Bone marrow (tissue), 2 donors: Measurements from ENCODE around the gene TBC1D5.
A peak's percentile ranks its signal among the peaks of the same experiment; 100 is the strongest.
"Not testable (repeated sequence)": the region's sequence is repeated elsewhere in the genome, so short reads cannot be mapped to it uniquely, and the experiment has no call there.

Experiments
- DNase-seq, 2 donors: peaks; one replicate each; lab custom pipeline; 2025; lab: John Stamatoyannopoulos, UW

TBC1D5 gene, protein sequence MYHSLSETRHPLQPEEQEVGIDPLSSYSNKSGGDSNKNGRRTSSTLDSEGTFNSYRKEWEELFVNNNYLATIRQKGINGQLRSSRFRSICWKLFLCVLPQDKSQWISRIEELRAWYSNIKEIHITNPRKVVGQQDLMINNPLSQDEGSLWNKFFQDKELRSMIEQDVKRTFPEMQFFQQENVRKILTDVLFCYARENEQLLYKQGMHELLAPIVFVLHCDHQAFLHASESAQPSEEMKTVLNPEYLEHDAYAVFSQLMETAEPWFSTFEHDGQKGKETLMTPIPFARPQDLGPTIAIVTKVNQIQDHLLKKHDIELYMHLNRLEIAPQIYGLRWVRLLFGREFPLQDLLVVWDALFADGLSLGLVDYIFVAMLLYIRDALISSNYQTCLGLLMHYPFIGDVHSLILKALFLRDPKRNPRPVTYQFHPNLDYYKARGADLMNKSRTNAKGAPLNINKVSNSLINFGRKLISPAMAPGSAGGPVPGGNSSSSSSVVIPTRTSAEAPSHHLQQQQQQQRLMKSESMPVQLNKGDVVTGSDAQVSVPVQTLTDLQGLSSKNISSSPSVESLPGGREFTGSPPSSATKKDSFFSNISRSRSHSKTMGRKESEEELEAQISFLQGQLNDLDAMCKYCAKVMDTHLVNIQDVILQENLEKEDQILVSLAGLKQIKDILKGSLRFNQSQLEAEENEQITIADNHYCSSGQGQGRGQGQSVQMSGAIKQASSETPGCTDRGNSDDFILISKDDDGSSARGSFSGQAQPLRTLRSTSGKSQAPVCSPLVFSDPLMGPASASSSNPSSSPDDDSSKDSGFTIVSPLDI

DNA sequence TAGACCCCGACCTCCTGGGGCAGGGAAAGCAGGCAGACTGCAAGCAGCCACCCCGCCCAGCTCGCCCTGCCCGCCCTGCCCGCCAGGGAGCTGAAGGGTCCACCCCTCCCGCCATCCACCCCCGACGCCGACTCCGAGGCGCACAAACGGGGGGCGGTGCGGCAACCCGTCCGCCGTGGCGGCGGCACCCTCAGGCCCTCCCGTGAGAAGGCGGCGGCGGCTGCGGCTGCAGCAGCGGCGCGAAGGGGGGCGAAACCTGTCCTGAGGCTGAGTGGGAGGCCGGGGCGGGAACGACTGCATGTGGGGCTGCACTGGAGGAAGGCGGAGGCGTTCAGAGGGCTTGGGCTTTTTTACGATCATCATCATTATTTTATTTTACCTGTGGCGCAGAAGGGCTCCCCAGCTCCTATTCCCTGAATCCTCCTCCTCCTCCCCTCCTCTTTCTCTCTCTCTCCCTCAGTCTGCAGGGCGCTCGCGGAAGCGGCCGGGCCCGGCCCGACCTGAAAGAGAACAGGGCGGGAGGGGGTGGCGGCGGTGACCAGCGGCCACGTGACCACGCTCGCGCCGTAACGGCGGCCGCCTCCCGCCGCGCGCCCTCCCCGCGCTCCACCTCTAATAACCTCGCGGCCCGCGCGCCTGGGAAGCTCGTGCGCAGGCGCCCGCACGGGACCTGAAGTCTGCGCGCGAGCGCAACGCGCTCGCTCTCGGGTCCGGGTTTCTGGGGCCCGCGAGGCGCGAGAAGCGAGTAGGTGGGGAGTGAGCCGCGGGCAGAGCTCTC, at the start of gene TBC1D5:
TSS of gene TBC1D5 (minus strand) at position 530 of the 778 bp plus-strand sequence. CDS start 234,061 bp downstream, outside the sequence.
- DNase-seq: peak; percentile 87 to 94

DNA sequence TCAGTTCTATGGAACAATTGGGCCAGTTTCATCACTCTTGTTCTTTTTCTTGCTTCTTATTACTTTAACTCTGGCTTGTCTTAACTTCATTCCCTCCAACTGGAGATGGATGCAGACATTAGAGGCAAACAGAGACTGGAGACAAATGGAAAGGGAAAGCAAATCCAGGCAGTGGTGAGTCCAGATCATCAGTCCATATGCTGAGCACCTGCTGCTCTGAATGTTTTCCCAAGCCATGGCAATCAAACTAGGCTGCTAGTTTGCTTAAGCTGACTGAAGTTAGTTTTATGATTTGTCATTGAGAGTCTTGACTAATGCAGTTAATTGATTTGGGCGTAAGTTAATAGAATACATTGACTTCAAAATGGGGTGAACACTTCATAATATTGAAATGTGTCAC, 41.0 kb upstream of the TBC1D5 start:
- DNase-seq: no peak

DNA sequence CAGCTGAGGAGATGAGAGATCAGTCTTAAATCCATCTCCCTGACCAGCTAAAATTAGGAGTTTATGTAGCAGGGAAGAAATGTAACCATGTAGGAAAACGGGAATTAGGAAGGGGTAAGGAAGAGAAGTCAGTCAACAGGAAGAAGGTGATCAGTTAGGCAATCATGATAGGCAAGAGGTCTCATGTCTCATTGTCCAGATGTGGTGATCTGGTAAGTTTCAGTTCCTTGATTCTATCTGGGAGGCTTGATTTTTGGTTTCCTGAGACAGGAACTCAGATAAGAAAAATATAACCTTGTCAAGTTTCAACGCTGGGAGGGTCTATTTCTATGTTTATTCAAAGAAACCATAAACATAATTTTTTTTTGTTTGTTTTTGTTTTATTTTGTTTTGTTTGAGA, 40.3 kb upstream of the TBC1D5 start:
- DNase-seq: no peak

DNA sequence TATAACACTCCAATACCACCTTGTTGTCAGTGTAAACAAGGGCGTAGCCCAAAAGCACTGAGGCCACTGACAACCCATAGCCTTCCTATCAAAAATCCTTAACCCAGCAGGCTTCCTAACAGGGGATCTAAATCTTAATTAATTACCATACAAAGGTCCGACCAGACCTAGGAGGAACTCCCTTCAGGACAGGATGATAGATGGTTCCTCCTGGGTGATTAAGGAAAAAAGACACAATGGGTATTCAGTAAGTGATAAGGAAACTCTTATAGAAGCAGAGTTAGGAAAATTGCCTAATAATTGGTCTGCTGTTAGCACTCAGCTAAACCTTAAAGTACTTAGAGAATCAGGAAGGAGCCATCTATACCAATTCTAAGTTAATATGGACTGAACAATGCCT, 37.9 kb upstream of the TBC1D5 start:
- not testable (repeated sequence) for DNase-seq

DNA sequence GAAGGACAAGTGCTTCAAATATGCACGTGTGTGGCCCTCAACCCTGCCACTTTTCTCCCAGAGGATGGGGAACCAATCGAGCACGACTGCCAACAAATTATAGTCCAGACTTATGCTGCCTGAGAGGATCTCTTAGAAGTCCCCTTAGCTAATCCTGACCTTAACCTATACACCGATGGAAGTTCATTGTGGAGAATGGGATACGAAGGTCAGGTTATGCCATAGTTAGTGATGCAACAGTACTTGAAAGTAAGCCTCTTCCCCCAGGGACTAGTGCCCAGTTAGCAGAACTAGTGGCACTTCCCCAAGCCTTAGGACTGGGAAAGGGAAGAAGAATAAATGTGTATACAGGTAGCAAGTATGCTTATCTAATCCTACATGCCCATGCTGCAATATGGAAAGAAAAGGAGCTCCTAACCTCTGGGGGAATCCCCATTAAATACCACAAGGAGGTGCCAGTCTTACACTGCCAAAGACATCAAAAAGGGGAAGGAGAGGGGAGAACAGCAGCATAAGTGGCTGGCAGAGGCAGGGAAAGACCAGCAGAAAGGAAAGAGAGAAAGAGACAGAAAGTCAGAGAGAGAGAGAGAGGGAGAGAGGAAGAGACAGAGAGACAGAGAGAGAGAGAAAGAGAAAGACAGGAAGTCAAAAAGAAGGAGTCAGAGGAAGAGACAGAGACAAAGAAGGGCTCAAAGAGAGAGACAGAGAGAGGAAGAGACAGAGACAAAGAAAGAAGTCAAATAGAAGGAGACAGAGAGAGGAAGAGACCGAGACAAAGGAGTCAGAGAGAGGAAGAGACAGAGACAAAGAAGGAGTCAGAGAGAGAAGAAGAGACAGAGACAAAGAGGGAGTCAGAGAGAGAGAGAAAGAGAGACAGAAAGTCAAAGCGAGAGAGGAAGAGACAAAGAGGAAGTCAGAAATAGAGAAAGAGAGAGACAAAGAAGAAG, 37.1 kb upstream of the TBC1D5 start:
- DNase-seq: peak in 1 of 2 donors; percentile 78

DNA sequence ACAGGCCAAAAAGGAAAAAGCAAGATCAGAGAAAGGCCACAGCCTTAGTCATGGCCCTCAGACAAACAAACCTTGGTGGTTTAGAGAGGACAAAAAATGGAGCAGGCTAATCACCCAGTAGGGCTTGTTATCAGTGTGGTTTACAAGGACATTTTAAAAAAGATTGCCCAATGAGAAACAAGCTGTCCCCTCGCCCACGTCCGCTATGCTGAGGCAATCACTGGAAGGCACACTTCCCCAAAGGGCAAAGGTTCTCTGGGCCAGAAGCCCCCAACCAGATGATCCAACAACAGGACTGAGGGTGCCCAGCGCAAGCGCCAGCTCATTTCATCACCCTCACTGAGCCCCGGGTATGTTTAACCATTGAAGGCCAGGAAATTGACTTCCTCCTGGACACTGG, 34.9 kb upstream of the TBC1D5 start:
- not testable (repeated sequence) for DNase-seq

DNA sequence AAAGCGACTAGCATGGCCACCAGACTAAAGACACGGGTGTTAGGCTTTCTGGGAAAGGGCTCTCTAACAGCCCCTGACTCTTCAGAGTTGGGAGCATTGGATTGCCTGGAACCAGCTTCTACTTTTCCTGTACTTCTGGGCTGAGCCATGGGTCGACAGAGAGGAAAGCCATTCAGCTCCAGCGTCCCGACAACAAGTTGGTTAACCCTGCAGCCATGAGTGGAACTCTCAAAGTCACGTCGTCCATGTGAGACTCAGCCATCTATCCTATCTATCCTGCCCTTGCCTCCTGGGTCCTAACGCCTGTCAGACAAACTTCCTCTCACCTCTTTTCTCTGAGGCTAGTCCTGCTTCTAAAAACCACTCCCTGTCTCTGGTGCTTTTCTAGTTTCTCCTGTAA, 32.6 kb upstream of the TBC1D5 start:
- no peak for DNase-seq

DNA sequence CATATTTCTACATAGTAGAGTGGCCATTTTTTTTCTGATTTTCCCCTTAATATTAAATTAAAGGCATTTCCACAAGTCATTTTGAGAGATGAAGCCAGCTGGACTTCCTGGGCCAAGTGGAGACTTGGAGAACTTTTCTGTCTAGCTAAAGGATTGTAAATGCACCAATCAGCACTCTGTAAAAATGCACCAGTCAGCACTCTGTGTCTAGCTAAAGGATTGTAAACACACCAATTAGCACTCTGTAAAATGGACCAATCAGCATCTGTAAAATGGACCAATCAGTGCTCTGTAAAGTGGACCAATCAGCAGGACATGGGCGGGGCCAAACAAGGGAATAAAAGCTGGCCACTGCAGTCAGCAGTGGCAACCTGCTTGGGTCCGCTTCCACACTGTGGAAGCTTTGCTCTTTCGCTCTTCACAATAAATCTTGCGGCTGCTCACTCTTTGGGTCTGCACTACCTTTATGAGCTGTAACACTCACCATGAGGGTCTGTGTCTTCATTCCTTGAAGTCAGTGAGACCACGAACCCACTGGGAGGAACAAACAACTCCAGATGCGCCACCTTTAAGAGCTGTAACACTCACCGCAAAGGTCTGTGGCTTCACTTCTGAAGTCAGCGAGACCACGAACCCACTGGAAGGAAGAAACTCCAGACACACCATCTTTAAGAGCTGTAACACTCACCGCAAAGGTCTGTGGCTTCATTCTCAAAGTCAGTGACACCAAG, 31.9 kb upstream of the TBC1D5 start:
- DNase-seq: not testable (repeated sequence)

DNA sequence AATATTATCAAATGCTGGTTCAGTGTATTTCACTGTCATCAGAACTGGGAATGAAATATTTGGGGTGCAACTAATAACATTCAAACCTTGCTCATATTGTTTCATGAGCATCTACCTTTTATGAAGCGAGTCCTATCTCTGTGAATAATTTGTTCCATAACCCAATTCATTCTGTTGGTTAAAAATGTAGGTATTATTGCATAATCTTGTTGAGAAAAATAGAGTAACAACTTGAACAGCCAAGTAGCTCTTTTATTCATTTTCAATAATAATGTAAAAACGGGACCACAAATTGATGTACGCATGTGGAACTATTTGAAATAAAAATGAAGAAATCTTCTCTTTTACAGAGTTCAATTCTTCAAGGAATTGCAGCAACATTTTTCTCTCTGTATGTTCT, 30.1 kb upstream of the TBC1D5 start:
- DNase-seq: no peak

DNA sequence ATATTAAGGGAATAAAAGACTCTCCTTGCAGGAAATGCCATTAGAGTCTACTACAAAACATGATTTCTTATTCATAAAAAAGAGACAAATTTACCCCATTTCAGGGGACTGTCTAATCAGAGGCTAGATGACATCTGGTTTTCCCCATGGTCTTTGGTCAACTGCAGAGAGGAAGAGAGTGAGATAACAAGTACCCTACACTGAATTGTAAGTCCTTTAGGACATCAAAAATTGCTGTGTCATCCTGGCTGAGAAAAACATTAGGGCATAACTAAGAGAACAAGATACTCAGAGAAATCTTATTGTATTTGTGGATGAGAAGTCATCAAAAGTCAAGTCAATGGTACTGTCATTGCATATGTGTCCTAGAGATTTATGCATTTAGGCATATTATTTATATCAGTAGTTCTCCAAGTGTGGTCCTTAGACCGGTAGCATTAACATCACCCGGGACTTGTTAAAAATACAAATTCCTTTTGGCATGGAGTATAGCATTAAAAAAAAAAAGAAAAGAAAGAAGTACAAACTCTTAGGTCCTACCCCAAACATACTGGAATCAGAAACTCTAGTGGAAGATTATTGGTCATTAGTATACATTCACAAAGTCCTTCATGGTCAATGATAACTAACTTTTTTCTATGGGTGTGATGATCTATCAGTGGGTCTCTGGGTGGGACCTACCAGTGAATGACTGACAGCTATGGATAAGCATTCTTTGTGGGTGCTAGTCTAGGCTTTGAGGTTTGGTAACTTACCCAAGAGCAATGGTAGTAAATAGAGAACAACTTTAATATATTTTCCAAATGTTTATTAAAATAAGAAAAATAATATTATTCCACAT, 29.0 kb upstream of the TBC1D5 start:
- peak in 1 of 2 donors; percentile 15 for DNase-seq

DNA sequence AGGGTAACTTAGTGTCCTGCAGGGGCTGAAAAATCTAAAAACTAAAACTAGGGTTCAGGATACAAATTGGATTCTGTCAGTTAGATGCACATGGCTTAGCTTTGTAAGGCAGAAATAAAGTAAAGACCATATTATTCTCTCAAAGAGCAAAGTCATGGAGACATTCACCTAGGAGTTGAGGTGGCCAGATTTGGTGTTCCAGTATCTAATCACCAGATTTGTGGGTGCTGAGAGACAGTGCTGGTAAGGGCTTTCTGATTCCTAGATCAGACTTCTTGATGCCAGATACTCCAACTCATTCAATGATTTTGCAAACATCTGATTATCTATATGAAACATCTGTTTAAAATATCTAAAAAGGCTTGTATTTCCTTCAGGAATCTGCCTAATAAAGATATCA, 28.3 kb upstream of the TBC1D5 start:
- no peak for DNase-seq

DNA sequence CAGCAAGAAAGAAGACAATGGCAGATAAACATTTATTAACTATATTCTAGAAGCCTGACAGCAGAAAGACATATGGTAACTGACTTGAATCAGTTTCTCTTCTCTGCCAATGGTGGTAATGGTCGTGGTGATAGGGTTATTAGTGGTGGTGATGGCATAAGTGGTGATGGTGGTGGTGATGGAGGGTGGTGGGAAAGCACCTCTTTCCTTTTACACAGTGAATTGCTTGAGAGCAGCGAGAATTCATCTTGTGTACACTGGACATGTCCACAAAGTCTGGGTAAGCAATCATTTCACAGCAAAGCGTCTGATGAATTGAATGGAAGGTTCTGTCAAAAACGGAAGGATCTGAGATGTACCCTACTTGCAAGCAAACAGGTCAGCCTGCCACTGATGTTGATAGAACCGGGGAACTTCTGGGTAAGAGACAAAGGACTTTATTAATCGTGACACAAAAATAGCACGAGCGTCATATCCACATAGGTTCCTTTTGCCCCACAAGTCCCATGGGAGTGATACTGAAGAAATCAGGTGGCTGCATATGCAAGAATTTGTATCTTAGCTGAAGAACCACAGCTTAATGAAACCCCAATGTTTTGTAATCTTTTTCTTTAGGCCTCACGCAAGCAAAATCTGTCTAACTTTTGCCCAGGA, 23.5 kb upstream of the TBC1D5 start:
- DNase-seq: no peak

DNA sequence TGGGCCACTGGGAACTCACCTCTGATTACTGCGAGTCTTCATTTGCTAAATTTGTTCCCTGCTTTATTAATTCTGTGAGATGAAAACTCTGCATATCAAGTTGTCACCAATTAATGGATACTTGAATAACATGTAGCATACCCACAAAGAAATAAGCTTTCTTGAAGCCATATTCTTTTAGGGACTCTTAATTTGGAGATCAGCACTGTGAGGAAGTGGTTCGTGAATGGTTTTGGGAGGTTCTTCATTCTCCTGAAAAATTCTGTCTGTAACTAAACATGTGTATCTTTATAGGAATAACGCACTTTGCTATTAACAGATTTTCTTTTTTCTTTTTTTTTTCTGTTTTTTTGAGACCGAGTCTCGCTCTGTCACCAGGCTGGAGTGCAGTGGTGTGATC, 19.1 kb upstream of the TBC1D5 start:
- no peak for DNase-seq

DNA sequence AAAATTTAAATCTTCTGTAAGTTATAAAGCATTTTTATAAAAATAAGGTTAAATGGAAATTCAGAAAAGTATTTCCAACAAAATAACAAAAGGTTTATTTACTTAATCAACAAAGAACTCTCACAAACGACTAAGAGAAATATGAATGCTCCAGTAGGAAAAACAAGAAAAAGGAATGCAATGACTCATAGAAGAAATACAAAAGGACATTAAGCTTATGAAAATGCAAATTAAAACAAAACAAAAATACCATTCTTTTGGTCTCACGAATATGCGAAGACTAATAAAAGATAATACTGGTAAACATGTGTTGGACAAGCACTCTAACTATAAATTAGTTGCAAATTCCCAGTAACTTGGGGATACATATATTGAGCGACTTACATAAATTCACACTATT, 17.5 kb upstream of the TBC1D5 start:
- no peak for DNase-seq

DNA sequence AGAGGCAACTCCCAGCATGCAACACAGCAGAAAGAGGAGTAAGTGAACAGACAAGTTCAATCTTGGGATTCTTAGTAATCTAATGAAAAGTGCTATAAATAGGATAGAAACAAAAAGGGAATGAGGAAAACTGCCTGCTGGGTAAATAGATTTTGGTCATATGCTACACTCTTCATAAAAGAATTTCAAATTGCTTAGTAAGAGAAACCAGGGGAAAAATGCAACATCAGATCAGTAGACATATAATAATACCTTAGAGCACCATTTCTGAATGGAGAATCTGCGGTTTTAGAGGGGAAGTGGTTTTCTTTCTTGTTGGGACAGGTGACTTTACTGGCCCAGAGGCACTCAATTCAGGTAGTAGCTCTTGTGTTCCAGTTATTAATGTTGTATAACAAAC, 13.4 kb upstream of the TBC1D5 start:
- no peak for DNase-seq

DNA sequence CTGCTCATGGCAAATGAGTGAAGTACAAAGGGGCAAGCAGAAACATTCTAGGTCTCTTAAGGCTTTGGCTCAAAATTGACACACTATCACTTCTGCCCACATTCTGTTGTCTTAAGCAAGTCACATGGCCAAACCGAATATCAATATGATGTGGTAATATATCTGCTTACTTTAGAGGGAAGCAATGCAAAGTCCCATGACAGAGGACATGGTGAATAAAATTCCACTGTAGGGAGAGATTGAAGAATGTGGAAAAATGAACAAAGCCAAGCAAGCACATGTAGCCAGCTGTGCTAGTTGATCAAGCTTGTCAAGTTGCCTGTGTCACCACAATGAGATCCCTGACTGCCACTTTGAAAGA, 11.2 kb upstream of the TBC1D5 start:
- DNase-seq: no peak

DNA sequence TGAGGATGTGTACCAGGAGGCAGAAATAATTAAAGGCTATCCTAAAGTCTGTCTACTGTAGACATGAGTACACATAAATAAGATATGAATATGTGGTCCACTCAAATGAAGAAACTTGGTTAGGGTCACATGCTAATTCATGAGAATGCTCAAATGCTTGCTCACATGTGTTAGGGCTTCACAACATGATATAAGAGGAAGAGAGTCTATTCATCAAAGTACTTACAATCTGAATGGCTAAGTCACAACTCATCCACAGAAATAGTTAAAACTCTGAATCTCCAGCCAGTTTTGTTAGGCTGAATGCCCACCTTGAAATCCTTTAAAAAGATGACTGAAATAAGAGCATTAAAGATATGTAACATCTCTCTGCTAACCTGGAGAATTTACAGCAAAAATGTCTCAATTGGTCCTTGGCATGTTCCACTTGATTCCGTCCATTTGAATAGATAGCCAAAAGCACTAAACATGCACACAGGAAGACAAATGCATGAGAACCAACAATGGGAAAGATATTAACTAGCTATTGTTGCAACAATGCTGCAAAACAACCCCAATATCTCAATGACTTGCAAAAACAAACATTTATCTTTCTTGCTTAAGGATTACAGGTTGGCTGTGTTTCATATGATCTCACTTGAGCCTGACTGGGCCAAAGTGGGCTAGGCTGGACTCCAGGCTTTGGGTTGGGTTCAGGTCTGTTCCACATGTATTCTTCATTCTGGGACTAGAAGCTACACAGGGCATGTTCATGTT, 10.6 kb upstream of the TBC1D5 start:
- DNase-seq: no peak

DNA sequence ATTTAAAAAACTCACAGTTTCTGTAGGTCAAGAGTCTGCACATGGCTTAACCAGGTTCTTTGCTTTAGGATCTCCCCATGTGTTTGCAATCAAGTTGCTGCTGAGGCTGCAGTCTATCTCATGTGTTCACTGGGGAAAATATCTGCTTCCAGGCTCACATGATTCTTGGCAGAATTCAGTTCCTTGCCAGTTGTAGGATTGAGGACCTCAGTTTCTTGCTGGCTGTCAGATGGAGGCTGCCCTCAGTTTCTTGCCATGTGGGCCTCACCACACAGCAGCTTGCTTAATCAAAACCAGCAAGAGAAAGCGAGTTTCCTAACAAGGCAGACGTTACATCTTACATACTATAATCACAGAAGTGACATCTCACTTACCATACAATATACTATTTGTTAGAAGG, 10.0 kb upstream of the TBC1D5 start:
- no peak for DNase-seq
